Lower leg skin (tissue), 4 donors: ENCODE measurements around the gene DCANP1. TPM values are rescaled to one million over a fixed set of nuclear protein-coding genes. Genes with fewer than 3 reads are reported as not detected.
A peak's percentile ranks its signal among the peaks of the same experiment; 100 is the strongest.

ENCODE experiments used
- DNase-seq, 2 donors: peaks; one replicate each; pipeline ENCODE4 v3.0.0-alpha.2; 2019; ENCODE audit warnings: low spot score in 2 of 2
- H3K4me3 ChIP-seq: fragments of 200-600 bp; sonication (generic); 2 replicates; pipeline ENCODE4 v1.5.1; 2017; ENCODE audit warnings: mild to moderate bottlenecking, low read depth; ENCODE audit not compliant: poor library complexity, severe bottlenecking
- CTCF ChIP-seq, 3 donors: fragments of 450-650 bp; IDR thresholded peaks; one replicate each; pipeline ENCODE4 v1.5.1; 2016; ENCODE audit warnings: antibody characterized with exemption in 3 of 3, mild to moderate bottlenecking in 3 of 3, moderate library complexity in 2 of 3
- POLR2A ChIP-seq, 2 donors: fragments of 450-650 bp; IDR thresholded peaks; one replicate each; pipeline ENCODE4 v1.6.1; 2016 to 2017; ENCODE audit warnings: antibody characterized with exemption in 2 of 2, mild to moderate bottlenecking in 1 of 2, moderate library complexity in 1 of 2
- WGBS, 2 donors: methylation state at CpG; one replicate each; pipeline ENCODE4 v1.1.5; 2018; 5-methylcytosine and 5-hydroxymethylcytosine counted together
- intact Hi-C: fragments of 100-400 bp; cut with DNase I; formaldehyde crosslinking; loops from one replicate; pipeline ENCODE4 v1.15.0; 2023; ENCODE audit warnings: low total_unique reads
- total RNA-seq, 4 donors: library from RNA; depleted of rRNA; stranded (reverse); fragments of >200 nt; gene quantifications; one replicate each; pipeline ENCODE4 v1.1.0, GENCODE V29; 2016

Gene DCANP1
- total RNA-seq, 4 donors from 2014 or later: not detected

GRCh38 chr5:135473956-135474670 lies 27.0 kb upstream of the DCANP1 start:
- DNase-seq: peak in 1 of 2 donors; percentile 46

DNA sequence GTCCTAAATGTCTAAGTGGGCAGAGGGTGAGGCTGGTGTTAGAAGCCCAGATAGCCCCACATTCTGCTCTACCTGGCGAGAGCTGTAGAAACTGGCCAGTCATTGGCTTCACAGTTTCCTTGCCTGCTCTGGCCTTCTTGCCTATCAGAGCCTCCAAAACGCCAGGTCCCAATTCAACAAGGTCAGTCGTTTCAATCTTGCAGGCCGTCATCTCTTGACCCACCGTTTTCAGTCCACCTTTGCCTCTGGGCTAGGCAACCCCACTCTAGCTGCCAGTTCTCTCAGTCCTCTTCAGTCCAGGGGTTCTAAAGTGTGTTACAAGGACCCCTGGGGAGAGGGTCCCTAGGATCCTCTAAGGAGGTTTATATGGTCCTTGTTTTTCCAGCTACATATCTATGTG lies 25.0 kb upstream of the DCANP1 start:
- no peak overlapping the region for H3K4me3 ChIP-seq
- intact Hi-C loops: no loop called here
- TF ChIP-seq CTCF (IDR thresholded peaks at IDR 0.05): no peak
- TF ChIP-seq POLR2A (IDR thresholded peaks at IDR 0.05): no peak
- peak in 1 of 2 donors; percentile 70 for DNase-seq
- WGBS, 2 donors: 83 to 91% methylated on average over 5 of the region's 5 CpGs

More at GRCh38 chr5:135473956-135474670, 27.0 kb upstream of the DCANP1 start:
- TF ChIP-seq CTCF (IDR thresholded peaks at IDR 0.05) (no peak), POLR2A (IDR thresholded peaks at IDR 0.05) (no peak)
- WGBS, 2 donors: 91 to 92% methylated on average over 12 of the region's 12 CpGs
- intact Hi-C loops: no loop called here
- H3K4me3 ChIP-seq: no peak overlapping the region

DNA sequence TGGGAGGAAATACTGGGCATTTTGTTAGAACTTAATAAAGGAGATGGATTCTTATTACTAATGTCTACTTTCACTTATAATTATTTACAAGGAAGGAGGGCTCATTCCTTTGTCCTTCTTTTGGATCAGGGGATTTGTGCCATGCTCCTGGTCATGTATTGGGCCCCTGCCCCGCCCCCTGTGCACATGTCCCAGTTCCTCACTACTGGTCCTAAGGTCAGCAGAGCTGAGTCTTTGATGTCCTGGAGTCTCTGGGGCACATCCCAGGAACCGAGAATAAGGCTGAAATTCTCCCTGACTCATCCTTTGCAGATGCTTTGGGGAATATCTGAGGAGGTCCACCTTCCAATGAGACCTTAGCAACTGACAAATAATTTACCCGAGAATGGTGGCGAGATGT lies 24.6 kb upstream of the DCANP1 start:
- WGBS, 2 donors: 81 to 88% methylated on average over 4 of the region's 4 CpGs
- peak in 1 of 2 donors; percentile 64 for DNase-seq
- TF ChIP-seq POLR2A (IDR thresholded peaks at IDR 0.05): no peak
- no peak for TF ChIP-seq CTCF (IDR thresholded peaks at IDR 0.05)

GRCh38 chr5:135469911-135470310 lies 22.8 kb upstream of the DCANP1 start:
- DNase-seq: no peak
- TF ChIP-seq CTCF (IDR thresholded peaks at IDR 0.05) (no peak), POLR2A (IDR thresholded peaks at IDR 0.05) (no peak)
- 41 to 56% methylated on average over 5 of the region's 5 CpGs for WGBS, 2 donors
- no peak overlapping the region for H3K4me3 ChIP-seq
- intact Hi-C loops: loop anchor here (10.0 kb wide), 1 partner anchor 355 kb away; no protein-coding TSS in a partner anchor

More for the DNA sequence above, 24.6 kb upstream of the DCANP1 start:
- intact Hi-C loops: no loop called here
- H3K4me3 ChIP-seq: no peak overlapping the region

DNA sequence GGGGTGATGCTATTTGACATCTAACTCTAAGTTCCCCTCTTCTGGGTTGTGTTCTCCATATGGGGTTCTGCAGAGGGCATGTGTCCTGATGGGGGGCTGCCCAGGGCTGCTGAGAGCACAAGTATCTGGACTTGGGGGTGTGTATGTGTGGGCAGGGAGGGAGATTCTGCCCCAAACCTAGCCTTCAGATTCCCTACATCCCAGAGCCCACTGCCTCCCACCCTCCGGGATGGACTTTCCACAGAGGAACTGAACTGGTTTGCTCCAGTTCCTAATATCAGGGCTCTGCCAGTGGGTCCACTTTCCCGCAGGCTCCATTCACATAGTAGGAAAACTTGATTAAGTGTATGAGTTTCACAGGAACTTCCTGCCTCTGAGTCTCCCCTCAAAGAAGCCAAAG lies 21.4 kb upstream of the DCANP1 start:
- no peak overlapping the region for H3K4me3 ChIP-seq
- intact Hi-C loops: loop anchor here (10.0 kb wide), 1 partner anchor 356 kb away; no protein-coding TSS in a partner anchor
- 89 to 100% methylated on average over 1 to 2 of the region's 2 CpGs for WGBS, 2 donors
- DNase-seq: no peak
- no peak for TF ChIP-seq POLR2A (IDR thresholded peaks at IDR 0.05)
- TF ChIP-seq CTCF (IDR thresholded peaks at IDR 0.05): no peak
